Liver (tissue), 3 donors: ENCODE results near the gene NUCB2.

Experiments used
- CTCF ChIP-seq: fragments of 150-350 bp; IDR thresholded peaks from 2 replicates; pipeline ENCODE4 v1.5.1; 2017; ENCODE audit warnings: improper control_type of control experiment, low read depth, low read length; ENCODE audit not compliant: missing input control
- FOXA1 ChIP-seq: IDR thresholded peaks from 2 replicates; pipeline ENCODE4 v1.6.1; 2016; ENCODE audit warnings: antibody characterized with exemption
- GABPA ChIP-seq, 2 donors: IDR thresholded peaks in 1 of 2; conservative IDR thresholded peaks in 1 of 2; 2 replicates each; pipeline ENCODE4 v1.6.1; 2016; ENCODE audit warnings: antibody characterized with exemption in 2 of 2, mild to moderate bottlenecking in 1 of 2, moderate library complexity in 1 of 2
- HNF4G ChIP-seq: IDR thresholded peaks from 2 replicates; pipeline ENCODE4 v1.6.1; 2016; ENCODE audit warnings: antibody characterized with exemption
- MAX ChIP-seq: IDR thresholded peaks from 2 replicates; pipeline ENCODE4 v1.6.1; 2016; ENCODE audit warnings: antibody characterized with exemption
- RAD21 ChIP-seq, 2 donors: IDR thresholded peaks; 2 replicates each; pipeline ENCODE4 v1.6.1; 2016; ENCODE audit warnings: antibody characterized with exemption in 2 of 2, mild to moderate bottlenecking in 2 of 2
- RXRA ChIP-seq, 2 donors: IDR thresholded peaks; 2 replicates each; pipeline ENCODE4 v1.6.1; 2017 to 2018; ENCODE audit warnings: antibody characterized with exemption in 2 of 2, mild to moderate bottlenecking in 1 of 2
- SP1 ChIP-seq: IDR thresholded peaks from 2 replicates; pipeline ENCODE4 v1.6.1; 2018; ENCODE audit warnings: antibody characterized with exemption, mild to moderate bottlenecking
- TAF1 ChIP-seq: conservative IDR thresholded peaks from 2 replicates; pipeline ENCODE4 v1.6.1; 2016; ENCODE audit warnings: antibody characterized with exemption, mild to moderate bottlenecking
- YY1 ChIP-seq: IDR thresholded peaks from 2 replicates; pipeline ENCODE4 v1.6.1; 2016; ENCODE audit warnings: antibody characterized with exemption, mild to moderate bottlenecking
- TF ChIP-seq, protein P1 (sequence below): IDR thresholded peaks from 2 replicates; pipeline ENCODE4 v1.6.1; 2016; ENCODE audit warnings: antibody characterized with exemption
- TF ChIP-seq, protein P2 (sequence below): IDR thresholded peaks from 2 replicates; pipeline ENCODE4 v1.6.1; 2016; ENCODE audit warnings: antibody characterized with exemption, mild to moderate bottlenecking
- donor health status: healthy.
- donor health status: healthy.

- no peak for TF ChIP-seq CTCF
- TF ChIP-seq YY1: no peak
- TF ChIP-seq, protein P1, sequence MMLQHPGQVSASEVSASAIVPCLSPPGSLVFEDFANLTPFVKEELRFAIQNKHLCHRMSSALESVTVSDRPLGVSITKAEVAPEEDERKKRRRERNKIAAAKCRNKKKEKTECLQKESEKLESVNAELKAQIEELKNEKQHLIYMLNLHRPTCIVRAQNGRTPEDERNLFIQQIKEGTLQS: no peak
- TF ChIP-seq TAF1: no peak
- TF ChIP-seq FOXA1: no peak
- no peak for TF ChIP-seq RXRA (IDR thresholded peaks at IDR 0.05)
- no peak for TF ChIP-seq MAX
- TF ChIP-seq, protein P2, sequence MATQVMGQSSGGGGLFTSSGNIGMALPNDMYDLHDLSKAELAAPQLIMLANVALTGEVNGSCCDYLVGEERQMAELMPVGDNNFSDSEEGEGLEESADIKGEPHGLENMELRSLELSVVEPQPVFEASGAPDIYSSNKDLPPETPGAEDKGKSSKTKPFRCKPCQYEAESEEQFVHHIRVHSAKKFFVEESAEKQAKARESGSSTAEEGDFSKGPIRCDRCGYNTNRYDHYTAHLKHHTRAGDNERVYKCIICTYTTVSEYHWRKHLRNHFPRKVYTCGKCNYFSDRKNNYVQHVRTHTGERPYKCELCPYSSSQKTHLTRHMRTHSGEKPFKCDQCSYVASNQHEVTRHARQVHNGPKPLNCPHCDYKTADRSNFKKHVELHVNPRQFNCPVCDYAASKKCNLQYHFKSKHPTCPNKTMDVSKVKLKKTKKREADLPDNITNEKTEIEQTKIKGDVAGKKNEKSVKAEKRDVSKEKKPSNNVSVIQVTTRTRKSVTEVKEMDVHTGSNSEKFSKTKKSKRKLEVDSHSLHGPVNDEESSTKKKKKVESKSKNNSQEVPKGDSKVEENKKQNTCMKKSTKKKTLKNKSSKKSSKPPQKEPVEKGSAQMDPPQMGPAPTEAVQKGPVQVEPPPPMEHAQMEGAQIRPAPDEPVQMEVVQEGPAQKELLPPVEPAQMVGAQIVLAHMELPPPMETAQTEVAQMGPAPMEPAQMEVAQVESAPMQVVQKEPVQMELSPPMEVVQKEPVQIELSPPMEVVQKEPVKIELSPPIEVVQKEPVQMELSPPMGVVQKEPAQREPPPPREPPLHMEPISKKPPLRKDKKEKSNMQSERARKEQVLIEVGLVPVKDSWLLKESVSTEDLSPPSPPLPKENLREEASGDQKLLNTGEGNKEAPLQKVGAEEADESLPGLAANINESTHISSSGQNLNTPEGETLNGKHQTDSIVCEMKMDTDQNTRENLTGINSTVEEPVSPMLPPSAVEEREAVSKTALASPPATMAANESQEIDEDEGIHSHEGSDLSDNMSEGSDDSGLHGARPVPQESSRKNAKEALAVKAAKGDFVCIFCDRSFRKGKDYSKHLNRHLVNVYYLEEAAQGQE: no peak
- no peak for TF ChIP-seq RAD21 (IDR thresholded peaks at IDR 0.05)
- no peak for TF ChIP-seq GABPA (IDR thresholded peaks at IDR 0.05 in 1 of 2, conservative IDR thresholded peaks at IDR 0.05 in 1 of 2)
- TF ChIP-seq SP1: no peak
- no peak for TF ChIP-seq HNF4G
Observed at GRCh38 chr11:17333799-17334586, 57.5 kb downstream of the NUCB2 start.
